GM21528 (cell line): ENCODE results near the gene KIF4A.
"Not testable (repeated sequence)": the region's sequence is repeated elsewhere in the genome, so short reads cannot be mapped to it uniquely, and the experiment has no call there.

Experiments
- ATAC-seq: cut with Tn5 transposase; IDR thresholded peaks from one replicate; pipeline ENCODE4 v1.9.1; 2021; ENCODE audit warnings: mild to moderate bottlenecking, moderate library complexity; ENCODE audit not compliant: unreplicated experiment, low FRiP score

The KIF4A gene

GRCh38 chrX:70289168-70289792 is 624 bp upstream of the KIF4A start:
- peak; percentile 19 for ATAC-seq

- ATAC-seq, result no peak
Observed at GRCh38 chrX:70292788-70293187, 2.9 kb downstream of the KIF4A start.

- ATAC-seq, result no peak
Observed at GRCh38 chrX:70293621-70294020, 3.7 kb downstream of the KIF4A start.

DNA sequence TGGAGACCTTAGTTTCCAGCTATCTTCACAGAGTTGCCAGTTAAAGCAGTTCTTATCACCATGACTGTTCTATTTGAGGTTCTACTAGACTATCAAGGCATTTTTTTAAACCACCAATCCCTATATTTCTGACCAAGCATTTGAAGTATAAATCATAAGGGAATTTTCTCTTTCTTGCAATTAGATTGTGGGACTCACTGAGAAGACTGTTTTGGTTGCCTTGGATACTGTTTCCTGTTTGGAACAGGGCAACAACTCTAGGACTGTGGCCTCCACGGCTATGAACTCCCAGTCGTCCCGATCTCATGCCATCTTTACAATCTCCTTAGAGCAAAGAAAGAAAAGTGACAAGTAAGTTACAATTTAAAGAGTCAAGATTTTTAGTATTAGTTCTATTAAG is 11.8 kb downstream of the KIF4A start:
- no peak for ATAC-seq

GRCh38 chrX:70313503-70313902 is 23.6 kb downstream of the KIF4A start:
- no peak for ATAC-seq

DNA sequence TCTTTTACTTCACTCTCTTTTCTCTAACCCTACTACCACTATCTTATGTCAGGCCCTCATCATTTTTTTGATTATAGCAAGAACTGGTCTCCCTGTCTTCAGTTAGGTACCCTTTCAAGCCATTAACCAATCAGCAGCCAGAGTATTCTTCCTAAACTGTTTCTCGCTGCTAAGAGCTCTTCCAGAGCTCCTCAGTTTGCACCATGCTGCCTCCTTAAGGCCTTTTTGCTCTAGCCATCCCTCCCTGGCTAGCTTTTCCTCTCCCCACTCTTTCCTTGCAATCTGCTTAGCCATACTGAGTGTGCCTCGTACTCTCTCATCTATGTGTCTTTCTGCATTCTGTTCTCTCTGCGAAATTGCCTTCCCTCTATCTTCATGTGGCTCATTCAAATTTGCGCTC is 32.9 kb downstream of the KIF4A start:
- ATAC-seq, result no peak

DNA sequence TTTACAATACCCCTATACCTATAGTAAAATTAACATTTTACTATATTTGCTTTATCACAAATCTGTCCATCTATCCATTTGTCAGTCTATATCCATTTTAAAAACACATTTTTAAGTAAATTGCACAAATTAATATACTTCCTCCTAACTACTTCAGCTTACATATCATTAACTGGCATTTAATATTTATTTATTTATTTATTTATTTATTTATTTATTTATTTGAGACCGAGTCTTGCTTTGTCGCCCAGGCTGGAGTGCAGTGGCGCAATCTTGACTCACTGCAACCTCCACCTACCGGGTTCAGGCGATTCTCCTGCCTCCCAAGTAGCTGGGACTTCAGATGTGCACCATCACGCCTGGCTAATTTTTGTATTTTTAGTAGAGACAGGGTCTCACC is 33.7 kb downstream of the KIF4A start:
- not testable (repeated sequence) for ATAC-seq

- ATAC-seq, result no peak
Observed at GRCh38 chrX:70324326-70324725, 34.4 kb downstream of the KIF4A start.

GRCh38 chrX:70331161-70331560 is 41.3 kb downstream of the KIF4A start:
- ATAC-seq, result no peak

- ATAC-seq, result no peak
Observed at GRCh38 chrX:70332600-70332999, 42.7 kb downstream of the KIF4A start.

GRCh38 chrX:70336767-70337166 is 46.9 kb downstream of the KIF4A start:
- peak; percentile 100 for ATAC-seq

GRCh38 chrX:70338290-70338689 is 48.4 kb downstream of the KIF4A start:
- ATAC-seq, result no peak

DNA sequence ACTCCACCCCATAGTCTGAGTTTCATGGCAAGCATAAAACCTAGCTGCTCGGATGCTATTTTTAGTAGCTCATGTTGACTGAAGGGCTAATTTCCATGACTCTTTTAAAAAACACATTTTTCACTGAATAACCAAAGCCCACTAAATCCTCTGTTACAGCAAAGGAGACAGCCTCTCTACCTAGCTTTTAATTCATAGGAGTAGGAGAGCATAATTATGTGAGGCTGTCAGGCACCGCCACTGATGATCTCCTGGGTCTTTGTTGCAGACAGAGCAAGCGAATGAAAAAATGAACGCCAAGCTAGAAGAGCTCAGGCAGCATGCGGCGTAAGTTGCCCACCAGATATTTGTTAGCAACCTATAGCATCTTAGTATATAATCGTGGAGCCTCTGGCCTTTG is 53.5 kb downstream of the KIF4A start:
- ATAC-seq, result no peak

DNA sequence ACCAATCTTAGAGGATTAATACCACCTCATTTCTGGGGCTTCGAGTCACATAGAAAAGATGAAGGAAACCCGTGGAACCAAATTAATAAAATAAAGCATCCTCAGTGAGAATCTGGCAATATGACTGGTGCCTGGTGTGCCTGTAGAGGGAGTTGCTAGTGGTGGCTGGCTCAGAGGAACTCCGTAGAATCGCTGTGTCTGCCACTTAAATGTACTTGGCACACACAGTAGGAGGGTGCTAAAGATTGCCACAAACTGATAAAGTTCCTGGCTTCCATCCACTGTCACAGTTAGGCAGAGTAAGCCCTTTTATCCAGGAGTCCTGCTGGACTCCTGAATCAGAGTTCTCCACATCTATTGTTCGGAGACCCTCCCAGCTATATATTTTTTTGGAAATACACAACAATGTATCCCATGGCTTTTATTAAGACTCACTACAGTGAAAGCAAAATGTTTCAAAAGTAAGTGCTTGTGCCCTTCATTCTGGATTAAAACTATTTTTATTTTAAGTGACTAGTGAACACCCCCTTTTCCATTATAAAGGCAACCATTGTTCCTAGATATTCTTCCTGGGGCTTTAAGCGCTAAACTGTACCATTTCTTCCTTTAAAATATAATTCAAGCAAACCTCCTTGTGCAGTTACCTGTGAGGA is 56.6 kb downstream of the KIF4A start:
- no peak for ATAC-seq

GRCh38 chrX:70348825-70349224 is 58.9 kb downstream of the KIF4A start:
- ATAC-seq, result not testable (repeated sequence)

- not testable (repeated sequence) for ATAC-seq
Observed at GRCh38 chrX:70349367-70350125, 59.6 kb downstream of the KIF4A start.

DNA sequence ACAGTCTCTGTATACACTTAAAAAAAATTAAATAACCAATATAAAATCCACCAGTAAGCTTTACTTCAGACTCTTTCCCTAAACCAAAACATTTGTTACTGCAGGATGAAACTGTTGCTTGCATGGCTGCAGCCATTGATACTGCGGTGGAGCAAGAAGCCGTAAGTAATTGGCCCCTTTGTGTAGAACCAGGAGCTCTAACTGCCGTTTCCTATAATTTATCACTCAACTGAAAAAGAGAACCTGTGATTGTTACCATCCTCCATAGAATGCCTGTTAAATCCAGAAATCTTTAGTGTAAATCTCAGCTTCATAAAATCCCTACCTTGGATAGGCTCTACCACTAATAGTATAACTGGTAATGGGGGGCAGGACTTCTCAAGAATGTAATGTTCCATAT is 62.6 kb downstream of the KIF4A start:
- ATAC-seq, result no peak

DNA sequence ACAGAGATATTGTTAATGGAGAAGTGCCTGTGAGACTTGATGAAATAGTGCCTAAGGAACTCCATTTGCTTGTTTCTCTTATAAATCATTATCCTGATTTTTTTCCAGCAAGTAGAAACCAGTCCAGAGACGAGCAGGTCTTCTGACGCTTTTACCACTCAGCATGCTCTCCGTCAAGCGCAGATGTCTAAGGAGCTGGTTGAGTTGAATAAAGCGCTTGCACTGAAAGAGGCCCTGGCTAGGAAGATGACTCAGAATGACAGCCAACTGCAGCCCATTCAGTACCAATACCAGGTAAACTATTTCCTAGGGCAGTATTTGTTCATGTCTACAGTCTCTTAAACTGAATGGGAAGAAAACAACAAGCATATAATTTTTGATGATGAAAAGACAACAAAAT is 63.6 kb downstream of the KIF4A start:
- no peak for ATAC-seq

DNA sequence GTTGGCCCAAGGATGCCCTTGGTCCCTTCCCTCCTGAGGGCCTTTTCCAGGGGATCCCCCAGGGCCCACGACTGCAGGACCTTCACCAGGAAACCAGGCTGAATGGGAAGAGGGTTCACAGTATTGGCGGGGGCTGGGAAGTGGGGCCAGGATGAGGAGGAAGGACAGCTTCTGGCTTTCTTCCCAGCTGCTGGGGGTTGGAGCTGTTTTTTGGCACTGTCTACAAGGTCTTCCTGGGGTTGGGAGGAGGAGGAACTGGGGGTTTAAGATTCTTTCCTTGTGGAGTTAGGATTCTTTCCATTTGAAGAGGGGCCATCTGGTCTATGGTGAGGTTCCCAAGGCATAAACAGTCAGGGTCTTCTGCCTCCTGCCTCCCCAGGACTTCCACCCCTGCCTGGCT is 64.8 kb downstream of the KIF4A start:
- no peak for ATAC-seq

DNA sequence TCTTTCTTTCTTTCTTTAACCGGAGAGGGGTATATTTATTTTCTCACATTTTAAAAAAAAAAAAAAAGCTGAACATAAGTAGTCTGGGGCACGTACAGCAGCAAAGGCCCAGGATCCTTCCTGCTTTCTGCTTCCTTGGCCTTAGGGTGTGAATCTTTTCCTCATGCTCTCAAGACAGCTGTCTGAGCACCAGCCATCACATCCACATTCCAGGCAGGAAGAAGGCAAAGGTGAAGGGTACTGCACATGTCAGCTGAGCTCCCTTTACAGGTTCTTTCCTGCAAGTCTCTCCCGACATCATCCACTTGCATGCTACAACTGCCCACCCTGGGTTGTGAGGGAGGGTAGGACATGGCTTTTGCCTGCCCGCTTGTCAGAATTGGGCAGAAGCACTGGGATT is 69.6 kb downstream of the KIF4A start:
- ATAC-seq, result no peak

GRCh38 chrX:70360366-70360765 is 70.5 kb downstream of the KIF4A start:
- no peak for ATAC-seq

GRCh38 chrX:70368731-70369130 is 78.8 kb downstream of the KIF4A start:
- not testable (repeated sequence) for ATAC-seq
